HFF-Myc (cell line): ENCODE results near the gene ARHGAP6.

Experiments used
- DNase-seq: peaks from one replicate; pipeline ENCODE4 v3.0.0-alpha.2; 2011; ENCODE audit warnings: low read depth; ENCODE audit errors: extremely low read depth
- H3K4me3 ChIP-seq: replicated peaks from 2 replicates; pipeline ENCODE4 v1.5.1; 2011; ENCODE audit warnings: low read depth, mild to moderate bottlenecking, control low read depth, low read length
- CTCF ChIP-seq: IDR thresholded peaks from 2 replicates; pipeline ENCODE4 v1.5.1; 2012; ENCODE audit warnings: mild to moderate bottlenecking, low read depth, low read length, control low read depth; ENCODE audit errors: missing control alignments

ARHGAP6 gene

DNA sequence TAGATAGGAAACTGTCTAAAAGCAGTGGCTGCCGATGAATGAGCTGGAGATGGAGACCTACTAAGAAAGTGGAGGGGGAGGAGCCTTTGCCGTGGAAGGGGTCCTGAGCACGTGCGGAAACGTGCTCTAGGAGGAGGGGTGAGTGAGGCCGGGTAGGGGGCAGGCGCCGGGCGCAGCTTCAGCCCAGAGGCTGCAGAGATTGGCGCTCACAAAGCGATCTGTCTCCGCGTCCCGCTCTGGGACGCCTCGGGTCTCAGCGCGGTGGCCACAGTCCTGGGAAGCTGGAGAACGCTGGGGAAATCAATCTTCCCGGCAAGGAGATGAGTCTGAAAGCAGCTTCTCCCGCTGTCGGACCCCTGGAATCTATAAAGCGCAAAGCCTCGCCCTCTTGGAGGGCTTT is 444 bp upstream of the ARHGAP6 start:
- H3K4me3 ChIP-seq: peak overlapping the region; percentile 45
- no peak for TF ChIP-seq CTCF
- no peak for DNase-seq

GRCh38 chrX:11664211-11665167 is 1.2 kb downstream of the ARHGAP6 start:
- DNase-seq: no peak
- peak overlapping the region; percentile 45 for H3K4me3 ChIP-seq

DNA sequence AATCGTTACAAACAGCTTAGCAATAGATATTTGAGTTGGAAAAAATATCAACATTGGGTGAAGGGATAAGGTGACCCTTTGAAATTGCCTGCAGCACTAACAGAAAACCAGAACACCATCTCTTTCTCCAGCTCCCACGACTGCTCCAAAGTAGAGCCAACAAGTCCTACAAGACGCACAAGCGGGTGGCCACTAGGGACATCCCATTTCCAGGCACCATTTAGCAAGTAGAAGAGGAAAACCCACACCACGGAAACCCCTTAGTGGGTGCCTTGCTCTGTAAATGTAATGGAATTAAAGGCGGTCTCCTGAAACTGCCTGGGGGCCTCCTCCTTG is 1.9 kb downstream of the ARHGAP6 start:
- DNase-seq: no peak
- TF ChIP-seq CTCF: no peak
- H3K4me3 ChIP-seq: peak overlapping the region; percentile 45

More at GRCh38 chrX:11664211-11665167, 1.2 kb downstream of the ARHGAP6 start:
- TF ChIP-seq CTCF: no peak

- DNase-seq: no peak
- H3K4me3 ChIP-seq: no peak overlapping the region
- no peak for TF ChIP-seq CTCF
Measured at GRCh38 chrX:11655282-11656015, 10.3 kb downstream of the ARHGAP6 start.

GRCh38 chrX:11648705-11649519 is 16.8 kb downstream of the ARHGAP6 start:
- no peak for TF ChIP-seq CTCF
- H3K4me3 ChIP-seq: no peak overlapping the region
- DNase-seq: no peak

GRCh38 chrX:11647138-11647537 is 18.6 kb downstream of the ARHGAP6 start:
- no peak for TF ChIP-seq CTCF
- DNase-seq: no peak
- no peak overlapping the region for H3K4me3 ChIP-seq
